Stimulated activated CD8-positive, alpha-beta memory T cell treated with anti-CD3 and anti-CD28 coated beads, Interleukin-4, amount 100 ng/mL, for 1 hour (primary cell): ENCODE measurements around the gene PPM1D.
"Not testable (repeated sequence)": the region's sequence is repeated elsewhere in the genome, so short reads cannot be mapped to it uniquely, and the experiment has no call there.

ENCODE experiments used
- DNase-seq, 2 donors: peaks; one replicate each; pipeline ENCODE4 v3.0.0-alpha.2; 2020; ENCODE audit warnings: low read depth in 2 of 2, low spot score in 1 of 2

Gene PPM1D

GRCh38 chr17:60665602-60666001 is 65.6 kb downstream of the PPM1D start:
- DNase-seq = no peak

GRCh38 chr17:60668741-60669140 is 68.7 kb downstream of the PPM1D start:
- not testable (repeated sequence) for DNase-seq

- no peak for DNase-seq
Measured at GRCh38 chr17:60671482-60671881, 71.5 kb downstream of the PPM1D start.

GRCh38 chr17:60674637-60675036 is 74.6 kb downstream of the PPM1D start:
- not testable (repeated sequence) for DNase-seq

DNA sequence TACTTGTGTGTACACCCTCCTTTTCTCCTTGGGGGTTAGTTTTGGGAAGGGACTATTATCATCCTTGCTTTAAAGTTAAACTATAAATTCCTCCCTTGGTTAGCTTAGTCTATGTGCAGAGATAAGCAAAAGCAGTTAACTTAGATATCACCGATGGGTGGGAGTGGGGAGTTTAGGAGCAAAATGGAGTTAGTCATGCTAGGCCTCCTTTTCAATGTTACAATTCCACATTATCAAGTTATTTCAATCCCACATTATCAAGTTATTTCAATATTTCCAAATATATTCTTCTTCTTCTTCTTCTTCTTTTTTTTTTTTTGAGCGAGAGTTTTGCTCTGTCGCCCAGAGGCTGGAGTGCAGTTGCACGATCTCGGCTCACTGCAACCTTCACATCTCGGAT is 76.0 kb downstream of the PPM1D start:
- DNase-seq = no peak

GRCh38 chr17:60676758-60677307 is 76.8 kb downstream of the PPM1D start:
- no peak for DNase-seq

GRCh38 chr17:60677308-60678117 is 77.5 kb downstream of the PPM1D start, which contains the start of gene BCAS3:
Gene BCAS3 (plus strand): TSS chr17:60677851.
- peak; percentile 92 to 94 for DNase-seq

- DNase-seq = no peak
Measured at GRCh38 chr17:60678118-60678444, 78.1 kb downstream of the PPM1D start.

GRCh38 chr17:60679287-60679686 is 79.3 kb downstream of the PPM1D start:
- DNase-seq = no peak

DNA sequence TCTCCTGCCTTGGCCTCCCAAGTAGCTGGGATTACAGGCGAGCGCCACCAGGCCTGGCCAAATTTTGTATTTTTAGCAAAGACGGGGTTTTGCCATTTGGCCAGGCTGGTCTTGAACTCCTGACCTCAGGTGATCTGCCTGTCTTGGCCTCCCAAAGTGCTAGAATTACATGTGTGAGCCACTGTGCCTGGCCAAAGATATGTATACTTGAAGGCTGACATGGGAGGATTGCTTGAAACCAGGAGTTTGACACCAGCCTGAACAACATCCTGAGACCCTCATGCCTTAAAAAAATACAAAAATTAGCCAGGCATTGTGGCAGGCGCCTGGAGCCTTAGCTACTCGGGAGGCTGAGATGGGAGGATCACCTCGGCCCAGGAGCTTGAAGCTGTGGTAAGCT is 80.8 kb downstream of the PPM1D start:
- no peak for DNase-seq

DNA sequence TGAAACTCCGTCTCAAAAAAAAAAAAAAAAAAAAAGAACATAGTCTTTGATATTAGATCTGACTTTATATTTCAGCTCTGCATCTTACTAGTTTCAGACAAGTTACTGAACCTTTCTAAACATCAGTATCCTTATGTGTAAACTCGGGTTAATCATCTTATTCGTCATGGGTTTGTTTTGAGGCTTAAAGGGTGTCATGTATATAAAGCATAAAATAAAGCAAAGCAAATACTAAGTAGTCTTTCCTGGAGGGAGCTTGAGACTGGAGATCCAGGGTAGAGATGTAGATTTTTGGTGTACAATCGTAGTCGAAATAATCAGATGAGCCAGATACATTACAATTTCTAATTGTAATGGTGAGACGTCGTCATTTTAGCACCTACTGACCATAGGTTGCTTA is 85.4 kb downstream of the PPM1D start:
- no peak for DNase-seq

GRCh38 chr17:60695960-60696359 is 96.0 kb downstream of the PPM1D start:
- no peak for DNase-seq

DNA sequence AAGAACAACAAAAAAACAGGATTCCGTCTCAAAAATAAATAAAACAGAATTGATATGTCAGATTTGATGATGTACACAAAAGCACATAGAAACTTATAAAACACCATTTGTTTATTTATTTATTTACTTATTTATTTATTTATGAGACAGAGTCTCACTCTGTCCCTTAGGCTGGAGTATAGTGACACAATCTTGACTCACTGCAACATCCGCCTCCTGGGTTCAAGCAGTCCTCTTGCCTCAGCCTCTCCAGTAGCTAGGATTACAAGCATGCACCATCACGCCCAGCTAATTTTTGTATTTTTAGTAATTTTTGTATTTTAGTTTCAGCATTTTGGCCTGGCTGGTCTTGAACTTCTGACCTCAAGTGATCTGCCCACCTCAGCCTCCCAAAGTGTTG is 99.1 kb downstream of the PPM1D start:
- no peak for DNase-seq

GRCh38 chr17:60704170-60704569 is 104.2 kb downstream of the PPM1D start:
- no peak for DNase-seq

- DNase-seq = no peak
Measured at GRCh38 chr17:60712675-60713074, 112.7 kb downstream of the PPM1D start.

DNA sequence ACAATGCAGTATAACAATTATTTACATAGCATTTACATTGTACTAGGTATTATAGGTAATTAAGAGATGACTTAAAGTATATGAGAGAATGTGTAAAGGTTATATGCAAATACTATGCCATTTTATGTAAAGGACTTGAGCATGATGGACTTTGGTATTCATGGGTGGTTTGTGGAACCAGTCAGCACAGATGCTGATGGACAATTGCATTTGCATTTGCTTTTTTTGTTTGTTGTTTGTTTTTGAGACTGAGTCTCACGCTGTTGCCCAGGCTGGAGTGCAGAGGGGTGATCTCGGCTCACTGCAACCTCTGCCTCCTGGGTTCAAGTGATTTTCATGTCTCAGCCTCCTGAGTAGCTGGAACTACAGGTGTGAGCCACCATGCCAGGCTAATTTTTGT is 113.6 kb downstream of the PPM1D start:
- no peak for DNase-seq
